GM19035 (cell line): ENCODE data around the gene FBXL5.

Source experiments
- ATAC-seq: cut with Tn5 transposase; IDR thresholded peaks from one replicate; pipeline ENCODE4 v1.9.1; 2021; ENCODE audit not compliant: unreplicated experiment

Gene FBXL5

GRCh38 chr4:15563871-15564270 lies 91.3 kb downstream of the FBXL5 start:
- no peak for ATAC-seq

DNA sequence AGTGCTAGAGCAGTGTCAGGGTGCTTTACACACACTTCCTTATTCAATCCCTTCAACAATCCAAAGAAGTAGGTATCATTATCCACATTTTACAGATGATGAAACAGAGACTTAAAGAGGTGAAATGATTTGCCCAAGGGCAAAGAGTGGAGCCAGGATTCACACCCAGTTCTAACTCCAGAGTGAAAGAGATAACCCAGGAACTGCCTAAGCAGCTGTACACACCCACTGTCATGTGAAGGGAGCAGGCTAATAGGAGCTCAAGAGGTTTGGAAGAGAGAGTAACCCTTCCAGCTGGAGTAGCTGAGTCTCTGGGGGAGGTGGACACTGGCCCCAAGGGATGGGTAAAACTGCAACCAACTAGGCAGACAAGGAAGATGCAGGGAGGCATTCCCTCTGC lies 92.5 kb downstream of the FBXL5 start:
- no peak for ATAC-seq

DNA sequence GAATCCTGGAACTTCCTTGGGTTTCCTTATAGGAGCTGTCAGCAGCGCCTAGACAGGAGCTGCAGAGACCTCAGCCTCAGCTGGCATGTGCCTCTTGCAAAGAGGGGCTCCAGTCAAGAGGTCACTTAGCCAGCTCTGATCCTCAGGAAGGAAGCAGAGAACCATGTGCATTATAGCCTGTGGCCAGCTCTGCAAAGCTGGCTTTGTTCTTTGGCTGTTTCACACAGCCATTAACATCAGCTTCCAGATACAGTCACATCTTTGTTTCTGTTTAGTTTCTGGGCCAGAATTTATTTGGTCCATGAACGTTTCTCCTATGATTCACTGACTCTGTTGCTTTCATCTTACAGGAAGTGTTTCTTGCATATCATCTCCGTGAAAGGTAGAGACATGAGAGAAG lies 93.0 kb downstream of the FBXL5 start:
- no peak for ATAC-seq

DNA sequence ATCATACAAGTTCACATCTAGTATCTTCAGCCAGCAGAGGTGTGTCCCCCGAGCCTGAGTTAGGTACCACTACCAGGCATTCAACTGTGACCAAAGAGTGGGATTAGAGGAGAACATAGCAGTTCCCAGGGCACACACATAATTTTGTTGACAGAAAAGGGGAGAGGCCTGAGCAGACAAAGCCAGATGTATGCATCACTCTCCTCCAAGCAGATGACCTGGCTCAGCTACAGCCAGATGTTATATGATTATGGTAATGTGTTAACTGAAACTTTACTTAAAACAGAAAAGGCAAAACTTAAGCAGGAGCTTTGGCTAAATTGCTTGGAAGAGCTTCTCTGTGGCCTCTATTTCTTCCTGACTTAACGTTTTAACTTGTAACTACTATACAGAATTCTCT lies 96.6 kb downstream of the FBXL5 start:
- no peak for ATAC-seq

- ATAC-seq = no peak
Observed at GRCh38 chr4:15557786-15558550, 97.2 kb downstream of the FBXL5 start.

DNA sequence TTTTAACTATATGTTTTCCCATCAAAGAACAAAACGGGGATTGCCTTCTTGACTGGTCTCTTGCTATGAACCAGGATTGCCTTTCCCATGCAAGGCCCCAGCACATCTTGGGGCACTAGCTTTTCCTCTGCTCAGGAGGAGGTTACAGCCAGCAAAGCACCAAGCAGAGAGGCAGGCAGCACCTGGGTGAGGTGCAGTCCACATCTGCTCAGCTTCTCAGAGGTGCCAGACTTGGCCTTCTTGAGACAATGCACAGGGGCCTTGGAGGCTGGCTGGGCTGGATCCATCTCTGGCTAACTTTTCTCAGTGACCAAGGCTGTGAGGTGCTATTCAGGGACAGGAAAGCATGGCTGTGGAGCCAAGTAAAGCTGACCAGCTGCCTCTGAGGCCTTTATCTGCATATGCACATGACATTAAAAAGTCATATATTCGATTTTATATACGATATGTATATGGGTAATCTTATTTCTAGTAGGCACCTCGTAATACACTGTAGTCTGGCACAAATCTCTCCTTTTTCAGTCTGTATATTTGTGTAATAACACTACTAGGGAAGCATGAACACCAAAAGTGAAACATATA lies 98.6 kb downstream of the FBXL5 start:
- no peak for ATAC-seq
